Natural killer cell (primary cell): ENCODE data around the gene BNIP3. TPM values are rescaled to one million over a fixed set of nuclear protein-coding genes. Genes with fewer than 3 reads are reported as not detected.
"Not testable (repeated sequence)": the region's sequence is repeated elsewhere in the genome, so short reads cannot be mapped to it uniquely, and the experiment has no call there.

Experiments
- ATAC-seq, 3 donors: fragments of 150-1000 bp in 2 of 3; fragments of 200-7000 bp in 1 of 3; cut with Tn5 transposase; 1 replicate in 1 of 3; 2 replicates in 2 of 3; pipeline ENCODE4 v1.10.0; 2021; ENCODE audit warnings: mild to moderate bottlenecking in 2 of 3, moderate library complexity in 2 of 3
- DNase-seq, 2 donors: peaks; one replicate each; pipeline versions ENCODE4 v3.0.0 to v3.0.0-alpha.2; 2013 to 2021; ENCODE audit warnings: mixed read lengths in 1 of 2
- H3K27ac ChIP-seq: one replicate; pipeline ENCODE4 v1.5.1; 2013; ENCODE audit warnings: mild to moderate bottlenecking, low read length
- H3K27me3 ChIP-seq: one replicate; pipeline ENCODE4 v1.6.1; 2013; ENCODE audit warnings: low read length; ENCODE audit not compliant: control insufficient read depth, insufficient read depth
- H3K36me3 ChIP-seq: one replicate; pipeline ENCODE4 v1.6.1; 2013; ENCODE audit warnings: low read length; ENCODE audit not compliant: control insufficient read depth, insufficient read depth
- H3K4me1 ChIP-seq: one replicate; pipeline ENCODE4 v1.6.1; 2013; ENCODE audit warnings: low read length; ENCODE audit not compliant: control insufficient read depth, insufficient read depth
- H3K4me3 ChIP-seq: one replicate; pipeline ENCODE4 v1.5.1; 2013; ENCODE audit warnings: low read length
- H3K9me3 ChIP-seq: one replicate; pipeline ENCODE4 v1.6.1; 2013; ENCODE audit warnings: low read length; ENCODE audit not compliant: control insufficient read depth, insufficient read depth
- H3K27ac Mint-ChIP-seq, 2 donors: one replicate each; pipeline ENCODE4 v1.8.0; 2022; ENCODE audit warnings: mild to moderate bottlenecking in 2 of 2, mixed read lengths in 2 of 2, moderate library complexity in 1 of 2
- H3K27me3 Mint-ChIP-seq, 2 donors: one replicate each; pipeline ENCODE4 v1.8.0; 2022; ENCODE audit warnings: low read depth in 2 of 2, mixed read lengths in 2 of 2
- H3K36me3 Mint-ChIP-seq: one replicate; pipeline ENCODE4 v1.8.0; 2022; ENCODE audit warnings: mixed read lengths
- H3K4me1 Mint-ChIP-seq, 2 donors: one replicate each; pipeline ENCODE4 v1.8.0; 2022; ENCODE audit warnings: mixed read lengths in 2 of 2
- H3K4me3 Mint-ChIP-seq: one replicate; pipeline ENCODE4 v1.8.0; 2022; ENCODE audit warnings: mild to moderate bottlenecking, moderate library complexity, mixed read lengths
- H3K9me3 Mint-ChIP-seq, 2 donors: one replicate each; pipeline ENCODE4 v1.8.0; 2022; ENCODE audit warnings: mixed read lengths in 2 of 2
- WGBS: methylation state at CpG from one replicate; pipeline ENCODE4 v1.1.7; 2013; ENCODE audit warnings: missing lambda C conversion rate; ENCODE audit not compliant: insufficient coverage; 5-methylcytosine and 5-hydroxymethylcytosine counted together
- intact Hi-C: fragments of 100-400 bp; cut with micrococcal nuclease; formaldehyde crosslinking; loops from one replicate; pipeline ENCODE4 v1.14.2; 2022
- total RNA-seq, 4 donors: library from RNA; stranded (reverse); fragments of 120-200 nt in 1 of 4; gene quantifications; one replicate each; pipeline versions ENCODE4 v1.2.3 to v1.2.4, GENCODE V29; 2013 to 2022
- TF ChIP-seq, protein P1 (sequence below): fragments of 200-600 bp; IDR thresholded peaks from one replicate; pipeline ENCODE4 v1.8.0; 2022; ENCODE audit warnings: antibody characterized with exemption

BNIP3 gene
- total RNA-seq, 3 donors from 2014 or later (not counting 1 experiment from before 2014, with no cell fraction given), result 9.9 to 12.9 (median 12.1) TPM

DNA sequence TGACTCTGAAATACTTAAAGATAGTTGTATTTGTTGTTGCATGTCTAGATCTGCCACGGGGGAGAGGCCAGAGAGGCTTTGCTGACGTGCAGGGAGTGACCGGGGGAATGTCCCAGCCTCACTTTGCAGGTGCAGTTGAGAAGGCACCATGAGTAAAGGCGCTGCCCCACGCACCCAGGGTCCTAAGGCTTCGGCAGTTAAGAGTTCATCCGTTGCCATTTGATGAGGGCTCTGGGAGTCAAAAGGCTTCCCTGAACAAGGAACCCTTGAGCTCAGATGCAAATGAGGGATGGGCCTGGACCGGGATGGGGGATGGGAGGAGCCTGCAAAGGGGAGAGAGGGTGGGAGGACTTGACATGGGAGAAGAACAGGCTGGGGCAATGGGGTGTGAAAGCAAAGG lies 60.5 kb downstream of the BNIP3 start:
- no peaks in the 10 kb centered on the region for H3K36me3 Mint-ChIP-seq
- H3K9me3 Mint-ChIP-seq, result peaks cover 0 to 3% of the 10 kb centered on the region in 2 donors
- H3K27me3 ChIP-seq, result no peaks in the 10 kb centered on the region
- no peak for DNase-seq
- WGBS, result 89% methylated on average over 8 of the region's 8 CpGs
- H3K4me1 Mint-ChIP-seq, result peaks cover 65 to 80% of the 10 kb centered on the region in 2 donors
- H3K9me3 ChIP-seq, result peaks cover 6% of the 10 kb centered on the region
- intact Hi-C loops, result no loop called here
- H3K36me3 ChIP-seq, result no peaks in the 10 kb centered on the region
- H3K27ac Mint-ChIP-seq, result peak overlapping the region; percentile 39 to 77
- no peak overlapping the region for H3K27ac ChIP-seq
- no peak for ATAC-seq
- TF ChIP-seq, protein P1, sequence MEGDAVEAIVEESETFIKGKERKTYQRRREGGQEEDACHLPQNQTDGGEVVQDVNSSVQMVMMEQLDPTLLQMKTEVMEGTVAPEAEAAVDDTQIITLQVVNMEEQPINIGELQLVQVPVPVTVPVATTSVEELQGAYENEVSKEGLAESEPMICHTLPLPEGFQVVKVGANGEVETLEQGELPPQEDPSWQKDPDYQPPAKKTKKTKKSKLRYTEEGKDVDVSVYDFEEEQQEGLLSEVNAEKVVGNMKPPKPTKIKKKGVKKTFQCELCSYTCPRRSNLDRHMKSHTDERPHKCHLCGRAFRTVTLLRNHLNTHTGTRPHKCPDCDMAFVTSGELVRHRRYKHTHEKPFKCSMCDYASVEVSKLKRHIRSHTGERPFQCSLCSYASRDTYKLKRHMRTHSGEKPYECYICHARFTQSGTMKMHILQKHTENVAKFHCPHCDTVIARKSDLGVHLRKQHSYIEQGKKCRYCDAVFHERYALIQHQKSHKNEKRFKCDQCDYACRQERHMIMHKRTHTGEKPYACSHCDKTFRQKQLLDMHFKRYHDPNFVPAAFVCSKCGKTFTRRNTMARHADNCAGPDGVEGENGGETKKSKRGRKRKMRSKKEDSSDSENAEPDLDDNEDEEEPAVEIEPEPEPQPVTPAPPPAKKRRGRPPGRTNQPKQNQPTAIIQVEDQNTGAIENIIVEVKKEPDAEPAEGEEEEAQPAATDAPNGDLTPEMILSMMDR, result no peak
- no peak overlapping the region for H3K4me3 Mint-ChIP-seq
- H3K4me3 ChIP-seq, result no peak overlapping the region
- peaks cover 4% of the 10 kb centered on the region for H3K4me1 ChIP-seq
- no peaks in the 10 kb centered on the region for H3K27me3 Mint-ChIP-seq

GRCh38 chr10:131920693-131921092 lies 61.0 kb downstream of the BNIP3 start:
- Histone ChIP-seq H3K9me3 (peaks cover 3% of the 10 kb centered on the region), H3K27me3 (no peaks in the 10 kb centered on the region), H3K4me3 (no peak overlapping the region), H3K36me3 (no peaks in the 10 kb centered on the region), H3K4me1 (peaks cover under 1% of the 10 kb centered on the region), H3K27ac (no peak overlapping the region)
- Mint-ChIP-seq H3K9me3 (peaks cover 0 to 3% of the 10 kb centered on the region in 2 donors), H3K27ac (peak overlapping the region; percentile 39 to 77), H3K4me1 (peaks cover 60 to 81% of the 10 kb centered on the region in 2 donors), H3K4me3 (no peak overlapping the region), H3K36me3 (no peaks in the 10 kb centered on the region), H3K27me3 (no peaks in the 10 kb centered on the region)
- TF ChIP-seq, protein P1, result no peak
- ATAC-seq, result no peak
- WGBS, result 87% methylated on average over 5 of the region's 5 CpGs
- intact Hi-C loops, result no loop called here
- DNase-seq, result no peak

GRCh38 chr10:131920151-131920550 lies 61.6 kb downstream of the BNIP3 start:
- 83% methylated on average over 11 of the region's 11 CpGs for WGBS
- Mint-ChIP-seq H3K4me1 (peaks cover 55 to 79% of the 10 kb centered on the region in 2 donors), H3K9me3 (peaks cover 0 to 2% of the 10 kb centered on the region in 2 donors), H3K4me3 (no peak overlapping the region), H3K36me3 (no peaks in the 10 kb centered on the region), H3K27me3 (no peaks in the 10 kb centered on the region), H3K27ac (peak overlapping the region; percentile 39 to 58)
- Histone ChIP-seq H3K4me1 (no peaks in the 10 kb centered on the region), H3K27ac (no peak overlapping the region), H3K27me3 (no peaks in the 10 kb centered on the region), H3K9me3 (no peaks in the 10 kb centered on the region), H3K4me3 (no peak overlapping the region), H3K36me3 (no peaks in the 10 kb centered on the region)
- ATAC-seq (no peak), DNase-seq (no peak)
- intact Hi-C loops, result no loop called here
- TF ChIP-seq, protein P1, result no peak

GRCh38 chr10:131919461-131919860 lies 62.3 kb downstream of the BNIP3 start:
- H3K4me3 Mint-ChIP-seq, H3K4me3 ChIP-seq: not testable (repeated sequence)
- H3K4me1 Mint-ChIP-seq, result peaks cover 52 to 75% of the 10 kb centered on the region in 2 donors

More at GRCh38 chr10:131919461-131919860, 62.3 kb downstream of the BNIP3 start:
- ATAC-seq, H3K27me3 ChIP-seq, H3K9me3 Mint-ChIP-seq, H3K36me3 Mint-ChIP-seq, H3K36me3 ChIP-seq, H3K27me3 Mint-ChIP-seq, H3K27ac ChIP-seq, DNase-seq, intact Hi-C loops, H3K4me1 ChIP-seq, H3K9me3 ChIP-seq: not testable (repeated sequence)
- WGBS, result 94% methylated on average over 14 of the region's 14 CpGs
- peak overlapping the region in 1 of 2 donors; percentile 58 for H3K27ac Mint-ChIP-seq

Other genes starting within 250 kb of the BNIP3 start
- 10 to 100 TPM; 28.6 to 39.8 (median 35.8) TPM for gene PPP2R2D, start 80.9 kb downstream of the BNIP3 start, total RNA-seq
- under 1 TPM; 0.19 to 0.45 (median 0.20) TPM for gene JAKMIP3, start 84.0 kb upstream of the BNIP3 start, total RNA-seq
- gene DPYSL4, start 205.0 kb upstream of the BNIP3 start, total RNA-seq, result 1 to 10 TPM in 2 of 3 donors, under 1 TPM in 1; 0.40 to 1.3 (median 1.0) TPM